Measurements from ENCODE around the gene SLC22A2. TPM values are rescaled to one million over a fixed set of nuclear protein-coding genes. Genes with fewer than 3 reads are reported as not detected.

SLC22A2 gene
- total and polyA plus RNA-seq, 2 experiments from 2014 or later = not detected

DNA sequence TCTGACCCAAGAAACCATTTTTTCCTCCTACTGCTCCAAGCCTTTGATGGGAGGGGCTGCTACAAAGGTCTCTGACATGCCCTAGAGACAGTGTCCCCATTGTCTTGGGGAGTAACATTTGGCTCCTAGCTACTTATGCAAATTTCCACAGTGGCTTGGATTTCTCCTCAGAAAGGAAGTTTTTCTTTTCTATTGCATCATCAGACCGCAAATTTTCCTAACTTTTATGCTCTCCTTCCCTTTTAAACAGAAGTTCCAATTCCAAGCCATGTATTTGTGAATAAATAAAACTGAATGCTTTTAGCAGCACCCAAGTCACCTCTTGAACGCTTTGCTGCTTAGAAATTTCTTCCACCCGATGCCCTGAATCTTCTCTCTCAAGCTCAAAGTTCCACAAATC, 51.0 kb downstream of the SLC22A2 start:
- no peak for DNase-seq (ENCODE audit: low read depth in 1 of 2, low spot score in 1 of 2)
- H3K27me3 ChIP-seq = no peaks in the 10 kb centered on the region
- no peak overlapping the region for H3K27ac ChIP-seq
- H3K36me3 ChIP-seq = no peaks in the 10 kb centered on the region
- no peak overlapping the region for H3K4me3 ChIP-seq
- no peaks in the 10 kb centered on the region for H3K4me1 ChIP-seq (ENCODE audit: low read depth)
- TF ChIP-seq, protein P1, sequence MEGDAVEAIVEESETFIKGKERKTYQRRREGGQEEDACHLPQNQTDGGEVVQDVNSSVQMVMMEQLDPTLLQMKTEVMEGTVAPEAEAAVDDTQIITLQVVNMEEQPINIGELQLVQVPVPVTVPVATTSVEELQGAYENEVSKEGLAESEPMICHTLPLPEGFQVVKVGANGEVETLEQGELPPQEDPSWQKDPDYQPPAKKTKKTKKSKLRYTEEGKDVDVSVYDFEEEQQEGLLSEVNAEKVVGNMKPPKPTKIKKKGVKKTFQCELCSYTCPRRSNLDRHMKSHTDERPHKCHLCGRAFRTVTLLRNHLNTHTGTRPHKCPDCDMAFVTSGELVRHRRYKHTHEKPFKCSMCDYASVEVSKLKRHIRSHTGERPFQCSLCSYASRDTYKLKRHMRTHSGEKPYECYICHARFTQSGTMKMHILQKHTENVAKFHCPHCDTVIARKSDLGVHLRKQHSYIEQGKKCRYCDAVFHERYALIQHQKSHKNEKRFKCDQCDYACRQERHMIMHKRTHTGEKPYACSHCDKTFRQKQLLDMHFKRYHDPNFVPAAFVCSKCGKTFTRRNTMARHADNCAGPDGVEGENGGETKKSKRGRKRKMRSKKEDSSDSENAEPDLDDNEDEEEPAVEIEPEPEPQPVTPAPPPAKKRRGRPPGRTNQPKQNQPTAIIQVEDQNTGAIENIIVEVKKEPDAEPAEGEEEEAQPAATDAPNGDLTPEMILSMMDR (IDR thresholded peaks at IDR 0.05; ENCODE audit: low read depth, low read length) = no peak
- H3K9me3 ChIP-seq (ENCODE audit: low read depth) = no peaks in the 10 kb centered on the region

DNA sequence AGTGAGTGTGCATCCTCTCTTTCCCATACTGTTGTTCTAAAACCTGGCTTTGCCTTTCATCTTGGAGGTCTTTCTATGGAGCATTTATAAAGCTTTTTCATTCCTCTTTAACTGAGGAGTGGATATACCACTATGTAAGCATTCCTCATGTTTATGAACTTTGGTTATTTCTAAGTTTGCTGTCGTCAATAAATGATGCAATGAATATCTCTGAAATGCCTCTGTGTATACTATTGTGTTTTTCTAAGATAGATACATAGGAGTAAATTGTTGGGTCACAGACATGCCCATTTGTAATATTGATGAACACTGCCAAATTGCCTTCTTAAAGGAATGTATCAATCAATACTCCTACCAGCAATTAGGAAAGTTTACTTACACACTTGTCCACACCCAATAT, 53.9 kb downstream of the SLC22A2 start:
- TF ChIP-seq, protein P1 (IDR thresholded peaks at IDR 0.05; ENCODE audit: low read depth, low read length) = no peak
- no peaks in the 10 kb centered on the region for H3K36me3 ChIP-seq
- H3K9me3 ChIP-seq (ENCODE audit: low read depth) = no peaks in the 10 kb centered on the region
- H3K27me3 ChIP-seq = no peaks in the 10 kb centered on the region
- no peak for DNase-seq (ENCODE audit: low read depth in 1 of 2, low spot score in 1 of 2)
- no peak overlapping the region for H3K4me3 ChIP-seq
- H3K27ac ChIP-seq = no peak overlapping the region
- H3K4me1 ChIP-seq (ENCODE audit: low read depth) = no peaks in the 10 kb centered on the region

DNA sequence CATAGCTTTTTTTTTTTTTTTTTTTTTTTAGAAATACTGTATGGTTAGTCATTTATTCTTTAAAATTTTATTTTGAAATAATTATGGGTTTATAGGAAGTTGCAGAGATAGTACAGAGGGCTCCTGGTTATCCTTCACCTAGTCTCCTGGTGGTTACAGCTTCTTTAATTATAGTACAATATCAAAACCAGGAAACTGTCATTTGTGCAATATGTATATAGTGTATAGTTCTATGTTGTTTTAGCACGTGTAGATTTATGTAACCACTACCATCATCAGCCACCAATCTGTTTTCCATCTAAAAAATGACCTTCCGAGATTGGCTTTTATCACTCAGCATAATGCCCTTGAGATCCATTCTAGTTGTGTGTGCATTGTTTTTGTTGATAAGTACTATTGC, 54.7 kb downstream of the SLC22A2 start:
- Histone ChIP-seq H3K9me3 (ENCODE audit: low read depth) (no peaks in the 10 kb centered on the region), H3K4me1 (ENCODE audit: low read depth) (no peaks in the 10 kb centered on the region), H3K4me3 (no peak overlapping the region), H3K27ac (no peak overlapping the region), H3K36me3 (no peaks in the 10 kb centered on the region), H3K27me3 (no peaks in the 10 kb centered on the region)
- TF ChIP-seq, protein P1 (IDR thresholded peaks at IDR 0.05; ENCODE audit: low read depth, low read length) = no peak
- no peak for DNase-seq (ENCODE audit: low read depth in 1 of 2, low spot score in 1 of 2)

DNA sequence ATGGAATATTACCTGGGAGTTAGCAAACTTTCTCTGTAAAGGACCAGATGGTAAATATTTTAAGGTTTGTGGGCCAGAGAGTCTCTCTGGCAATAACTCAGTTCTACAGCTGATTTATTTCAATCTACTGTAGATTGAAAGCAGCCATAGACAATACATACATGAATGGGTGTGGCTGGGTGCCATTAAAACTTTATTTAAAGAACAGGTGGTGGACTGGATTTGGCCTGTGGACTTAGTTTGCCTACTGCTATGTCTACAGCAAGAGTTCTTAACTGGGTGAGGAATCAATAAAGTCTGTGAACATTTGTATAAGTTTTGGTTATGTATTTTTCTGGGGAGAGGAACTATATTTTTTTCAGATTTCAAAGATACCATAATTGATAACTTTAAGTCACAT, 55.1 kb downstream of the SLC22A2 start:
- no peak for DNase-seq (ENCODE audit: low read depth in 1 of 2, low spot score in 1 of 2)
- H3K27me3 ChIP-seq = no peaks in the 10 kb centered on the region
- TF ChIP-seq, protein P1 (IDR thresholded peaks at IDR 0.05; ENCODE audit: low read depth, low read length) = no peak
- H3K36me3 ChIP-seq = no peaks in the 10 kb centered on the region
- H3K27ac ChIP-seq = no peak overlapping the region
- H3K4me1 ChIP-seq (ENCODE audit: low read depth) = no peaks in the 10 kb centered on the region
- H3K9me3 ChIP-seq (ENCODE audit: low read depth) = no peaks in the 10 kb centered on the region
- H3K4me3 ChIP-seq = no peak overlapping the region

DNA sequence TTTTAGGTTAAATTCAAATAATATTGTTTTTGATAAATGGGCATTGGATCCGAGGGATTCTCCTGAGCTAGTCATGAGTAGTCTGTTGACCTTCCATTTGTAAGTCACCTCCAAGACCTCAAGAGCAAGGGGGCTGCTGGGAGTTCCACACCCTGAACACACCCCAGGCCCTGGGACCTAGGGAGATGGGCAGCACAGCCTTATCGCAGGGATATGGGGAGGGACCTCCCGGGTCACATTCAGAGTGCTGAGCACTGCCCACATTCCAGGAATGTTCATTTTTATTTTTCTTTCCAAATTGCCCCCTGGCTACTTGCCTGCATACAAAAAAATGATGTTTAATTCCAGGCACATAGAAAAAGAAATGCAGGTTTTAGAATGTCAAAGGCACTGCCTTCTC, 55.5 kb downstream of the SLC22A2 start:
- Histone ChIP-seq H3K9me3 (ENCODE audit: low read depth) (no peaks in the 10 kb centered on the region), H3K36me3 (no peaks in the 10 kb centered on the region), H3K4me1 (ENCODE audit: low read depth) (no peaks in the 10 kb centered on the region), H3K4me3 (no peak overlapping the region), H3K27me3 (no peaks in the 10 kb centered on the region), H3K27ac (no peak overlapping the region)
- TF ChIP-seq, protein P1 (IDR thresholded peaks at IDR 0.05; ENCODE audit: low read depth, low read length) = no peak
- DNase-seq (ENCODE audit: low read depth in 1 of 2, low spot score in 1 of 2) = no peak

DNA sequence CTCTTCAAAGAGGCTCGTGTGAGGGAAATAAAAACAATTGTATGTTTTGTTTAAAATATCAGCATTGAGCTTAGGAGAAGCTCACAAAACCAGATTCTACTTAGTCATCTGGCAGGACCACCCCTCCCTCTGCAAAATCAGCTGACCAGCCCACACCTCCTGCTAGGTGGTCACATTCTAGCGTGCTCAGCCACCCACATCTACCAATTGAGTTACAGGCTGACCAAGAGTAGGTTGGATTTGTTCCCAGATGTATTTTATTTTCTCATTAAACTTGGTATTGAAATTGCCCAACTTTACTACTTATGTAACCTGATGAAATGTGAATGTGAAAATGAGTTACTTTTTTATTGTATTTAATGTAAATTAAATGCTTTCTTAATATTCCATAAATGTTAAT, 56.2 kb downstream of the SLC22A2 start:
- no peaks in the 10 kb centered on the region for H3K4me1 ChIP-seq (ENCODE audit: low read depth)
- no peaks in the 10 kb centered on the region for H3K36me3 ChIP-seq
- H3K27me3 ChIP-seq = no peaks in the 10 kb centered on the region
- no peak for DNase-seq (ENCODE audit: low read depth in 1 of 2, low spot score in 1 of 2)
- H3K9me3 ChIP-seq (ENCODE audit: low read depth) = no peaks in the 10 kb centered on the region
- TF ChIP-seq, protein P1 (IDR thresholded peaks at IDR 0.05; ENCODE audit: low read depth, low read length) = no peak
- no peak overlapping the region for H3K27ac ChIP-seq
- H3K4me3 ChIP-seq = no peak overlapping the region

All from cardiac muscle cell (in vitro differentiated cells and primary cell).